HepG2 (cell line): ENCODE data around the gene CAMKK1. TPM values are rescaled to one million over a fixed set of nuclear protein-coding genes. Genes with fewer than 3 reads are reported as not detected.
A peak's percentile ranks its signal among the peaks of the same experiment; 100 is the strongest.

Experiments used
- ATAC-seq: fragments of 200-7000 bp; cut with Tn5 transposase; 3 replicates; pipeline ENCODE4 v1.9.1; 2020; ENCODE audit warnings: mild to moderate bottlenecking, moderate library complexity
- BruUV-seq: library from RNA; stranded (reverse); fragments of 400-500 nt; replicated peaks from 2 replicates; lab custom pipeline; 2021; lab: Mats Ljungman, UMichigan
- CTCF ChIA-PET: fragments of 300-600 bp; formaldehyde crosslinking; extraction: SDS; loops from one replicate; lab custom pipeline; 2021; ENCODE audit warnings: low total read pairs, inconsistent platforms, low intra/inter-chr PET ratio; lab: Yijun Ruan, JAX
- POLR2A ChIA-PET: fragments of 350-600 bp; sonication (Branson Sonifier 250); formaldehyde crosslinking; loops from one replicate; lab custom pipeline; 2020; ENCODE audit warnings: antibody characterized with exemption, inconsistent platforms; lab: Yijun Ruan, JAX
- DNase-seq: peaks from one replicate; pipeline ENCODE4 v3.0.0-alpha.2; 2015; ENCODE audit warnings: low spot score
- FAIRE-seq: peaks from 3 replicates; lab custom pipeline; 2011; peaks lifted over from hg19 to GRCh38; lab: Jason Lieb, UNC
- H2AFZ ChIP-seq: one replicate; pipeline ENCODE4 v1.6.1; 2011; ENCODE audit warnings: low read length, inconsistent platforms
- H3K27ac ChIP-seq: fragments of 300-600 bp; 3 replicates; pipeline ENCODE4 v1.8.0; 2011; ENCODE audit warnings: mixed run types, mild to moderate bottlenecking, mixed read lengths, low read length, inconsistent platforms; ENCODE audit not compliant: insufficient read depth; ENCODE audit errors: extremely low read length
- H3K27me3 ChIP-seq, 2 experiments: fragments of 200-600 bp in 1 of 2; 2 replicates in 1 of 2; 3 replicates in 1 of 2; pipeline versions ENCODE4 v1.6.0 to v1.8.0; 2011; ENCODE audit warnings: low read length in 2 of 2, mild to moderate bottlenecking in 2 of 2, moderate library complexity in 2 of 2, inconsistent platforms in 1 of 2; ENCODE audit not compliant: insufficient read depth in 2 of 2, control insufficient read depth in 1 of 2
- H3K36me3 ChIP-seq, 2 experiments: fragments of 200-600 bp in 1 of 2; replicated peaks in 1 of 2; 2 replicates in 1 of 2; 3 replicates in 1 of 2; pipeline versions ENCODE4 v1.5.1 to v1.8.0; 2011; ENCODE audit warnings: low read length in 2 of 2, inconsistent platforms in 1 of 2; ENCODE audit not compliant: insufficient read depth in 2 of 2, control insufficient read depth in 1 of 2
- H3K4me1 ChIP-seq: 2 replicates; pipeline ENCODE4 v1.5.1; 2012; ENCODE audit warnings: low read length, inconsistent platforms; ENCODE audit not compliant: insufficient read depth
- H3K4me2 ChIP-seq: 2 replicates; pipeline ENCODE4 v1.6.0; 2011; ENCODE audit warnings: low read depth, low read length, inconsistent platforms
- H3K4me3 ChIP-seq, 3 experiments: fragments of 200-600 bp in 1 of 3; sonication (generic), shearing (Covaris generic) in 1 of 3; replicated peaks in 1 of 3; 2 replicates each; pipeline ENCODE4 v1.5.1; 2011 to 2016; ENCODE audit warnings: low read length in 3 of 3, inconsistent platforms in 2 of 3, low read depth in 2 of 3, mild to moderate bottlenecking in 2 of 3, control low read depth in 1 of 3, mixed read lengths in 1 of 3; ENCODE audit not compliant: insufficient read depth in 1 of 3
- H3K79me2 ChIP-seq: one replicate; pipeline ENCODE4 v1.6.1; 2011; ENCODE audit warnings: low read length, inconsistent platforms; ENCODE audit not compliant: insufficient read depth
- H3K9ac ChIP-seq: 2 replicates; pipeline ENCODE4 v1.6.0; 2011; ENCODE audit warnings: mild to moderate bottlenecking, low read depth, low read length, inconsistent platforms; ENCODE audit not compliant: insufficient read depth
- H3K9me3 ChIP-seq: 2 replicates; pipeline ENCODE4 v1.5.1; 2012; ENCODE audit warnings: mild to moderate bottlenecking, low read length
- H4K20me1 ChIP-seq: 2 replicates; pipeline ENCODE4 v1.6.0; 2011; ENCODE audit warnings: inconsistent platforms, mild to moderate bottlenecking, low read length, moderate library complexity; ENCODE audit not compliant: insufficient read depth
- AGO1 ChIP-seq: fragments of 200-400 bp; formaldehyde crosslinking; IDR thresholded peaks from 2 replicates; pipeline ENCODE4 v1.6.1; 2017; ENCODE audit warnings: mild to moderate bottlenecking, low read depth, low read length, moderate library complexity; ENCODE audit not compliant: poor library complexity, severe bottlenecking
- FOXA1 ChIP-seq, 2 experiments: fragments of 450-650 bp in 1 of 2; sonication (generic) in 1 of 2; formaldehyde crosslinking in 1 of 2; IDR thresholded peaks; 2 replicates each; pipeline versions ENCODE4 v1.4.0 to v1.6.1; 2016 to 2020; ENCODE audit warnings: missing genetic modification reagents in 1 of 2
- GTF2F1 ChIP-seq: fragments of 150-350 bp; IDR thresholded peaks from 2 replicates; pipeline ENCODE4 v1.6.1; 2014; ENCODE audit warnings: low read length
- IKZF1 ChIP-seq: fragments of 450-650 bp; IDR thresholded peaks from 2 replicates; pipeline ENCODE4 v1.7.1; 2016
- WGBS: methylation state at CpG from one replicate; pipeline ENCODE4 v1.1.6; 2017; ENCODE audit warnings: low lambda C conversion rate; 5-methylcytosine and 5-hydroxymethylcytosine counted together
- in situ Hi-C: cut with HindIII; loops from 2 replicates; pipeline ENCODE4 v1.10.0; 2017; ENCODE audit warnings: low pct_unique_long_range_greater_than_20kb; ENCODE audit not compliant: extremely low pct_ligation_motif_present
- intact Hi-C: fragments of 100-400 bp; cut with micrococcal nuclease; formaldehyde crosslinking; loops from one replicate; pipeline ENCODE4 v1.10.0; 2022; ENCODE audit not compliant: unreplicated experiment
- polyA plus RNA-seq, 8 experiments: library from polyadenylated mRNA; depleted of rRNA in 3 of 8; stranded (reverse) in 7 of 8; unstranded in 1 of 8; fragments of >200 nt; fragmentation: Illumina TruSeq in 4 of 8; extraction: Trizol in 4 of 8; gene quantifications; 2 replicates each; pipeline versions ENCODE4 v1.2.1 to v1.2.3, GENCODE V29; 2011 to 2016; ENCODE audit warnings: low read depth in 4 of 8, missing spikeins in 1 of 8, mixed read lengths in 1 of 8; ENCODE audit not compliant: insufficient read depth in 1 of 8
- total RNA-seq, 5 experiments: library from RNA; depleted of rRNA; stranded (reverse); fragments of >200 nt; fragmentation: Illumina TruSeq; extraction: Trizol; gene quantifications; 2 replicates each; pipeline ENCODE4 v1.2.3, GENCODE V29; 2016; ENCODE audit warnings: low read depth in 1 of 5

The CAMKK1 gene
- total and polyA plus RNA-seq, 2 of the 13 experiments (the other 11 are each of a cell fraction or from before 2014, with no cell fraction given) = 1.5 to 1.6 TPM

- Histone ChIP-seq H3K9me3 (no peaks in the 10 kb centered on the region), H3K4me1 (peaks cover 21% of the 10 kb centered on the region), H3K36me3 (no peaks in the 10 kb centered on the region), H3K27me3 (peaks cover 9 to 60% of the 10 kb centered on the region in 2 experiments; a peak in 4 of 5 replicates), H3K4me2 (no peak overlapping the region), H3K79me2 (no peaks in the 10 kb centered on the region), H4K20me1 (no peaks in the 10 kb centered on the region), H2AFZ (no peak overlapping the region), H3K9ac (no peak overlapping the region), H3K4me3 (no peak overlapping the region), H3K27ac (no peak overlapping the region)
- TF ChIP-seq FOXA1 (IDR thresholded peaks at IDR 0.05) (no peak), FOXA1 (CRISPR knock-in tag; IDR thresholded peaks at IDR 0.05) (0 out of 2 replicates have a peak, but pooled peaks have one; percentile 7), GTF2F1 (no peak)
- intact Hi-C loops (no loop called here), in situ Hi-C loops (no loop called here)
- ChIA-PET CTCF (no interaction called here), POLR2A (no interaction called here)
- FAIRE-seq (no peak), ATAC-seq (no peak), DNase-seq (no peak)
- WGBS = 47% methylated on average over 3 of the region's 27 CpGs
- BruUV-seq = no TSS peak
These were observed 28.9 kb upstream of the CAMKK1 start for GRCh38 chr17:3921502-3922319.

GRCh38 chr17:3921006-3921405, 28.2 kb upstream of the CAMKK1 start:
- DNase-seq = no peak
- POLR2A ChIA-PET = no interaction called here
- ATAC-seq = no peak
- Histone ChIP-seq H3K27me3 (peaks cover 8 to 61% of the 10 kb centered on the region in 2 experiments; a peak in 4 of 5 replicates), H2AFZ (no peak overlapping the region), H3K4me3 (no peak overlapping the region), H3K4me1 (peaks cover 21% of the 10 kb centered on the region), H3K9ac (no peak overlapping the region), H3K4me2 (no peak overlapping the region), H4K20me1 (no peaks in the 10 kb centered on the region), H3K27ac (no peak overlapping the region), H3K36me3 (no peaks in the 10 kb centered on the region)
- no TSS peak for BruUV-seq
- in situ Hi-C loops = no loop called here
- FAIRE-seq = no peak
- CTCF ChIA-PET = no interaction called here
- WGBS = 54% methylated on average over 12 of the region's 16 CpGs
- TF ChIP-seq IKZF1 (no peak), AGO1 (no peak)
- TF ChIP-seq, all 625 proteins: peak for 0
- Histone ChIP-seq H3K9me3 (no peaks in the 10 kb centered on the region), H3K79me2 (no peaks in the 10 kb centered on the region)
- intact Hi-C loops = no loop called here
